GM19455 (cell line): ENCODE results near the gene RPP25L.
"Not testable (repeated sequence)": the region's sequence is repeated elsewhere in the genome, so short reads cannot be mapped to it uniquely, and the experiment has no call there.

ENCODE experiments used
- ATAC-seq: cut with Tn5 transposase; IDR thresholded peaks from one replicate; pipeline ENCODE4 v1.9.1; 2021; ENCODE audit not compliant: unreplicated experiment

The RPP25L gene, protein sequence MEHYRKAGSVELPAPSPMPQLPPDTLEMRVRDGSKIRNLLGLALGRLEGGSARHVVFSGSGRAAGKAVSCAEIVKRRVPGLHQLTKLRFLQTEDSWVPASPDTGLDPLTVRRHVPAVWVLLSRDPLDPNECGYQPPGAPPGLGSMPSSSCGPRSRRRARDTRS

DNA sequence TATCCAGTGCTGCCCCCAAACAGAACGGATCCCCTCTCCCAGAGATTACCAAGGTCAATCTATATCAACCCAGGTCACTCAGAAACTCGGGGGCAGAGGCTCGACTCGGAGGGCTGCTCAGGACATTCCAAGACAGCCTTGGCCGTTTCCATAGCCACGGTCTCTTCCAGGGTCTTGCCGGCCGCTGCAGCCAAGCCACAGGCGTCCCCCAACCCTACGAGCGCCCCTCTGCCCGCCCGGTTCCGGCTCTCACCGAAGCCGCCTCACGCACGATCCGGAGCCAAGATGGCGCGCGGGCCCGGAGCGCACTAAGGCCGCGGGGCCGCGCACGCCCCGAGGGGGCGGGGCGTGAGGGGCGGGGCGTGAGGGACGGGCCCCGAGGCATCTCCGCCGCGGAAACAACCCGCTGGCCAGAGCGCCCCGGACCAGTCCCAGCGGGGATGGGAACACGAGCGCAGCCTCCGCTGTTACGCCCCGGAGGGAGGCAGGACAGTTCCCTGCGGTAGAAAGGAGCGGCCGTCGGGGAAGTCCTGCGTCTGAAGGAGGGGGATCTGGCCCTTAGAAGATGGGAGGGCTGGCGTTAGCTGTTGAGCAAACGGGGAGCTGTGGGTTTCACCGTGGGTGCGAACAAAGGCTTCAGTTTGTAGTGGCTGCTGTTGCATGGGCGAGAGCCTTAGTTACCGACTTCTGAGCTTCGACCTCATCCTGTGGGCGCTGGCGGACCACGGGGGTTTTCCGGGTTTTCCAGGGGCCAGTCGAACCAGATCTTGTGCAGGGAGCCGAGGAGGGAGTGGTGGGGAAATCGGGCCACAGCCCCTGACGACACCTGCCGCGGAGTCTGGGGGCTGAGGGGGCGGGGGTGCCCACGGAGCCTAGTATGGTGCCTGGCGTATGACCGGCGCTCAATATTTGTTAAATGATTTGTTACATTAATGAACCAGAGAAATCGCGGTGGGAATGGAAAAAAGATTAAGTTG lies at the start of gene RPP25L:
Gene RPP25L, minus strand, starts transcription at position 287 of the 977 bp plus-strand sequence. CDS start 801 bp downstream, outside the sequence.
- peak; percentile 72 for ATAC-seq

DNA sequence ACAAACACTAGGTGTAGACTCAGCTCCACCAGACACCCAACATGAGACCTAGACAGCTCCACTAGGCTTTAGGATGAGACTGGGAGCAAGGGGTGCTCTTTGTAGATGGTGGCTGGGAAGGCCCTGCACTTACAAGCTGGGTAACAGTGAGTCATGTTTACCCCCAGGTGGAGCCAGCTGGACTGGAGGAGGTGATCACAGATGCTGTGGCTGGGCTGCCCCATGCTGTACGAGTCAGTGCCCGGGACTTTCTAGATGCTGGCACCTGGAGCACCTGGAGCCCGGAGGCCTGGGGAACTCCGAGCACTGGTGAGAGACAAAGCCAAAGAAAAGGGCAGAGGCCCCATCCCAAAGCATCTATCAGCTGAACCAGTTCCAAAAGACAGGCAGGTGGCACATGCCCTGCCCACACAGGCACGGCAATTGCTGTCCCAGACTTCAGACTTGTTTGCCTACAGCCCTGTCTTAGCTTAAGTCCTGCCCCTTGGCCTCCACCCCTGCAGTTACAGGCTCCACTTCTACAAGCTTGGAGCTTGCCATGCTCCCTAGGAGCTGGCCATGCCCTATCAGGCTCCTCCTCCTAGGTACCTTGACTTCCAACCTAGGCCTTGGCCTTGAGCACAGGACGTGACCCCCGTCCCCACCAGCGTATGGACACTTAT lies 47.8 kb upstream of the RPP25L start:
- no peak for ATAC-seq

- no peak for ATAC-seq
Measured at GRCh38 chr9:34658461-34658860, 46.6 kb upstream of the RPP25L start.

- ATAC-seq = no peak
Measured at GRCh38 chr9:34656992-34657391, 45.1 kb upstream of the RPP25L start.

DNA sequence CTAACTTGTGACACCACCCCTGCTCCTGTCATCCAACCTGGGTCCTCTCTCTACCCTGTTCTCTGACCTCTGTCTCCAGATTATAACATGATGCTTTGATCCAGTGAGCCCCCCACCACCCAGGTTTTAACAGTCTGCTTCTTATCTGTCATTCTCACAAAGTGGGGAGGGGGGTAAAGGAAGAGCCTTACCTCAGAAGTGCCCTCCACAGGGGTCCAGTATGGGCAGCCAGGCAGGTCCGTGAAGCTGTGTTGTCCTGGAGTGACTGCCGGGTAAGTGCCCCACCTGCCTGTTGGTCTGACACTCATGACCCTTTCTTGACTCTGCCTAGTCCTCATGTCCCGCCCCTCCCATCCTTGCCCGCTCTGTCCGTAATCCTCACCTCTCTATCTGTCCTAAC lies 43.5 kb upstream of the RPP25L start:
- ATAC-seq = no peak

DNA sequence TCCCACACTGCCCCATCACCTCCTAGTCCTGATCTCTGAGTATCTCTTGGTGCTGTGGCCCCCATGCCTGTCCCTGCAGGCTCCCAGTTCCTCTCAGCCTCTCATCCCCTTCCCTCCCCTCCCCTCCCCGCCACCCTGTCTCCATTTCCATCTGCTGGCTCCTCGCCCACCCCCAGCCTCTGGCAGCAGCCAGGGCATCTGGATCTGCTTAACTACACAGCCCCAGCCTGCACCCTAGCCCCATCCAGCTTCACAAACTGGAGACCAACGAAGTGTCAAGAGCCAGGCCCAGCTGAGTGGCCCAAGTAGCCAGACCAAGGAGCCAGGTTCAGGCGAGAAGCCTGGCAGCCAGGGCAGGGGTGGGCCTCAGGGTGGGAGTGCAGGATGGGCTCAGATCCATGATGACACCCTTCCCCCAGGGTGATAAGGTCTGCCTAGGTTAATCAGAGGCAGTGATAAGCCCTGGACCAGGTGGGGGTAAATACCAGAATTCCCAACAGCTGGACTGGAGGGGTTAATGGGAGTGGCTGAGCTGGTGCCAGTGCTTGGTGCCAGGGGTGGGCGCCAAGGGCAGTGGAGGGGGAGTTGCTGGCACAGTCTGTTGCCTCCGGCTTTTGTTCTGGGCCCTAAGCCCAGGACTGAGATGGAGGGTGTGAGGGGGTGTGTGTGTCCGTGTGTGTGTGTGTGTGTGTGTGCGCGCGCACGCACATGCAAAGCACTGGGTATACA lies 42.6 kb upstream of the RPP25L start:
- no peak for ATAC-seq

GRCh38 chr9:34653151-34654072 lies 41.5 kb upstream of the RPP25L start:
- ATAC-seq = no peak

- no peak for ATAC-seq
Measured at GRCh38 chr9:34652602-34653000, 40.7 kb upstream of the RPP25L start.

DNA sequence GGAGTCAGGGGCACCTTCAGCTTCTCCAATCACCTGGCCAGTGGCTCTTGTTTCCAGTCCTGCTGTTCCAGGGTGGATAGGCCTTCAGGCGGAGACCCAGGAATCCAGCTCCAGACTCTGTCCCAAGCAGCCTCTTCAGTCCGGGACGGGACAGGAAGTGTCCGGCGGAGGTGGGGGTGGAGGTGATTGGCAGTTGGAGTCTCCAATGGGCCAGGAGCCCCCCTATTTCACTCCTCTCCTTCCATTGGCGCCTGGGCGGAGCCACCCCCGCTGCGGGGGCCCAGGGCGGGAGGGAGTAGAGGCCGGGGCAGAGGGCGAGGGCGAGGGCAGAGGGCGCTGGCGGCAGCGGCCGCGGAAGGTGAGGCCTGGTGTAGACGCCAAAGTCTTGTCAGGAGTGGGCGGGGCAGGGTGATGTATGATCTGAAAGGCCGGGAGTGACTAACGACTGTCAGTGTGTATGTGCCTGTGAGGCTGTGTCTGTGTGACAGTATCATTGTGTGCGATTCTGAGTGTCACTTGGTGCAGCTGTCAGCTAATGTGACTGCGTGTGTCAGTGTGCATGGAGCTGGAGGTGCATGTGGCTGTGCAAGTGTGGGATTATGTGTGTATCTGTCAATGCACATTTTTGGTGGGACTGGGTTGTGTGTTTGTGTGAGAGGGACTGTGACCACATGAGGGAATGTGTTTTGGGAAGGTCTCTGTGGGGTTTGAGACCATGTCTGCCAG lies 40.1 kb upstream of the RPP25L start, which contains the start of gene IL11RA:
Gene IL11RA, plus strand, starts transcription at position 310 of the 726 bp plus-strand sequence. CDS start 3,033 bp downstream, outside the sequence.
- ATAC-seq = no peak

- ATAC-seq = no peak
Measured at GRCh38 chr9:34651321-34651720, 39.4 kb upstream of the RPP25L start.

DNA sequence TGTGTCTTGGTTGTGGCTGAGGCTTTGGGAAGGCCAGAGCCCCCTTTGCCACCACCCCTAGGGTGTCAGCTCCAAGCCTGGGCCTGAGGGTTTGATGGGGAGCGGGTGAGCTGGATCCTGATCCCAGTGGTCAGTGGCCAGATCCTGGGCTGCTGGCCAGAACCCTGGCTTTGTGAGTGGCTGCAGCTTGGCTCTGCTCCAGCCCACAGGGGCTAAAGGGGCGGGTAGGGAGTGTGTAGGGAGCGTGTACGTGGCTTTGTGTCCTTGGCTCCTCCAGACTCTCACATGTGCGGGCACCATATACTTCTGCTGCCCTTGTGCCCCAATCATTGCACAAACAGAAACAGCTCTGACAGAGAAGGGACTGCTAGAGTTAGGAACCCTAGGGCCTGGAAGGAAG lies 38.9 kb upstream of the RPP25L start:
- ATAC-seq = no peak

- ATAC-seq = no peak
Measured at GRCh38 chr9:34648673-34649072, 36.8 kb upstream of the RPP25L start.

- no peak for ATAC-seq
Measured at GRCh38 chr9:34647651-34648050, 35.8 kb upstream of the RPP25L start.

DNA sequence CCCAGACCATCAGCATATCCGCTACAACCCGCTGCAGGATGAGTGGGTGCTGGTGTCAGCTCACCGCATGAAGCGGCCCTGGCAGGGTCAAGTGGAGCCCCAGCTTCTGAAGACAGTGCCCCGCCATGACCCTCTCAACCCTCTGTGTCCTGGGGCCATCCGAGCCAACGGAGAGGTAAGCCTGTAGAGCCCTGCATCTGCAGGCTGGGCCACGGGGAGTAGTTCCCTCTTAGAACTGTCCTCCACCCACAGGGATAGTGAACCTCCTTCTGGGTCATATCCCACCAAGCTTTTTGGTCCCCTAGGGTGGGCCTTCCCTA lies 35.1 kb upstream of the RPP25L start:
- ATAC-seq = no peak

DNA sequence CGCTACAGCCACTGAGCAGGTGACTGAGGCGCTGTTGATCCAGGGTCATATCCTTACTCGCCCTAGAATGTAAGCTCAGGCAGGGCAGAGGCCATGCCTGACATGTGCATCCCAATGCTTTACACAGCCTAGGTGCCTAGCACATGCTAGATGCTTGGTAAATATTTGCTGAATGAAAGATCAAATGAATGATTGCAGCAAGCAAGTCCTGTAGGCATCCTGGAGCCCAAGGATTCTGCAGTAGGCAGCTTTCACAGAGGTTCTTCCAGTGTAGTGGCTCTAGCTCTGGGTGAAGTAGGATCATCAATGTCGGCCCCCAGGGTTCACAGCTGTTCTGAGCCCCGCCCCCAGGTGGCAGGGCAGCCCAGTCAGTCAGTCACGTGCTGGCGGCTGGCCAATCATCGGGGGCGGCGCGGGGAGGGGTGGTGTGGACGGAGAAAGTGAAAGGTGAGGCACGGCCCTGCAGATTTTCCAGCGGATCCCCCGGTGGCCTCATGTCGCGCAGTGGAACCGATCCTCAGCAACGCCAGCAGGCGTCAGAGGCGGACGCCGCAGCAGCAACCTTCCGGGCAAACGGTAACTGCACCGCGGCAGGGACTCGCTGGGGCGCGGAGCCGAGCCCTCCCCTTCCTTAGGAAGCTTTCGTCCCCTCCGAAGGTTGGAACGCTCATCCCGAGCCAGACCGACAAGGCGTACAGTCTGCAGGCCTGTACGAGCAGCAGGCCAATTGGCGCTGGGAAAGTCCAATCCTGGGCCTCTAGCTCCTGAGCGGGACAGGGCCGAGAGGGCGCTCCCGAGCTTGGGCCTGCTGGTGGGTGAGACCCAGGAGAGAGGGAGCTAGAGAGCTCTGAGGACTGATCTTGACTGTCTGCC lies 34.5 kb upstream of the RPP25L start, which contains the start of gene GALT:
Gene GALT, plus strand, starts transcription at position 465 of the 873 bp plus-strand sequence. Its CDS starts 30 bp downstream, at position 495.
- peak; percentile 86 for ATAC-seq

DNA sequence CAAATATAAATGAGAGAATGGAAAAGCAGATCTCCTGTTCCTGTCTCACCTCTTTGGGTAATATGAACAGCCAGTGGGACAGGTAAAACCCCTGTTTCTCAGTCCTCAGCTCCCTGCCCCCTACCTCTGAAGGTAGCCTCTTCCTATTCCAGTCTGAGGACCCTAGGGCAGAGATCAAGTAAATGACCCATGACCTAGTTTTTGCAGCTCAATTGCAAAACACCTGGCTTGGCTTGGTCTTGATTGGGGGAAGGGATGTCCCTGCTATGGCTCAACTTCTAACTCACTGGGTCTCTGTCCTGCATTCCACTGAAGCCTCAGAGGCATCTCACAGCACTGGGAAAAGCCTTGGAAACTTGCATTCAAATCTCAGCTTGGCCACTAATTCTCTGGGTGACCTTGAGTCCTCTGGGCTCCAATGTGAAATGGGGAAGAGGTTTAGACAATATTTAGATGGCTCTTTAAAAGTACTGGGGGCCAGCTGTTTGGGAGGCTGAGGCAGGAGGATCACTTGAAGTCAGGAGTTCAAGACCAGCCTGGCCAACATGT lies 32.9 kb upstream of the RPP25L start:
- ATAC-seq = no peak

DNA sequence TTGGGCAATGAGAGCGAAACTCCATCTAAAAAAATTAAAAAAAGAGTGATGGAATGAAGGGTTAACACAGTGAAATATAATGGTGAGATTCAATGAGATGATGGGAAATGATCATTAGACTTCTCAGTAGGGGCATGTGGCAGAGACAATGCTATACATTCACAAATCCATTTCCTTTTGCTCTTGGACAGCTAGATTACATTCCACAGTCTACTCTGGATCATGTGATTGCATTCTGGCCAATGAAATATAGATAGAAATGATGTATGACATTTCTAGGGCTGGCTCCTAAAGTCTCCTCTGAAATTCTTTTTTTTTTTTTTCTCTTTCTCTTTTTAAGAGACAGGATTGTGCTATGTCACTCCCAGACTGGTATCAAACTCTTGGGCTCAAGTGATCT lies 30.8 kb upstream of the RPP25L start:
- ATAC-seq = no peak

DNA sequence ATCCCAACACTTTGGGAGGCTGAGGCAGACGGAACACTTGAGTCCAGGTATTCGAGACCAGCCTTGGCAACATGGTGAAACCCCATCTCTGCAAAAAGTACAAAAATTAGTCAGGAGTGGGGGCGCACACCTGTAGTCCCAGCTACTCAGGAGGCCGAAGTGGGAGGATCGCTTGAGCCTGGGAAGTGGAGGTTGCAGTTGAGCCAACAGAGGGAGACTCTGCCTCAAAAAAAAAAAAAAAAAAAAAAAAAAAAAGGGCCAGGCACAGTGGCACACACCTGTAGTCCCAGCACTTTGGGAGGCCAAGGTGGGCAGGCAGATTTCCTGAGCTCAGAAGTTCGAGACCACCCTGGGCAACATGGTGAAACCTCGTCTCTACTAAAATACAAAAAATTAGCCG lies 27.4 kb upstream of the RPP25L start:
- not testable (repeated sequence) for ATAC-seq
